ENCODE results near the gene SCRN2.

DNA sequence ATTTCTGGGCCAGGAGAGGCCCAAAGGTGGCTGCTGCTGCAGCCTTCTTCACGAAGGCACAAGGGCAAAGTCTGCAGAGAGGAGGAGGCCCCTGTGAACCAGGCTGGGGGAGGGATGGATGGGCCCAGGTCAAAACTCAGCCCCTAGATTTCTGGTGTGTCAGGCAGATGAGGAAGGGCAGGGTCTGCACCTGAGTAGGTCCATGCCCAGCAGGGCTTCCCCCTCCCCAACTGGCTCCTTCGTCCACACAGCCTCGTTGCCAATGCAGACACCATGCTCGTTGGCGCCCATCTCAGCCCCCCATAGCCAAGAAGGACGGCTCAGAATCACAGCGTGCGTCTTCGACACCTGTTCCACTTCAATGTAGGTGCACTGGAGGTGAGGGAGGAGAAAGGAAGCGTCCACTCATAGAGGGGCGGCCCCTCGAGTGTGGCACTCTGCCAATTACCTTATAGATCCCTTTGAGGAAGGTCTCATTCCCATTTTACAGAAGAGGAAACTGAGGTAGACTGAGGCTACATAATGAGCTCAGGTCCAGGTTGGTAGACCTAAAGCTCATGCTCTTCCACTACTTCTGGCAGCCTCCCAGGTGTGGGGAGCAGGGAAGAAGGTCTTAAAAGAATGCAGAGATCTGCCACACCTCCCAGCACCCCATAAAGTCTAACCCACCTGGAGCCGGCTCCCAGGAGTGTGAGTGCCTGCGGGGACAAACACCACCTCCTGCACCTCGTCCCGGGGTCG is 902 bp downstream of the SCRN2 start:
- TF ChIP-seq POLR2AphosphoS5 (IDR thresholded peaks at IDR 0.05; ENCODE audit: low read depth, low read length) (no peak), POLR2A (IDR thresholded peaks at IDR 0.05; ENCODE audit: low read depth, low read length) (no peak), TAF1 (IDR thresholded peaks at IDR 0.05; ENCODE audit: borderline replicate concordance, low read depth, low read length) (no peak)
